HEK293T (cell line): ENCODE results near the gene CNTN6.

Source experiments
- CTCF ChIA-PET: fragments of 350-600 bp; formaldehyde crosslinking; extraction: SDS; loops from one replicate; lab custom pipeline; 2021; ENCODE audit warnings: antibody characterized with exemption, inconsistent platforms; lab: Yijun Ruan, JAX
- POLR2A ChIA-PET: fragments of 350-600 bp; formaldehyde crosslinking; extraction: SDS; loops from one replicate; lab custom pipeline; 2020; ENCODE audit warnings: antibody characterized with exemption, inconsistent platforms; lab: Yijun Ruan, JAX
- DNase-seq: peaks from one replicate; pipeline ENCODE4 v3.0.0; 2012; ENCODE audit warnings: mixed read lengths; ENCODE audit errors: extremely low spot score
- ARNT ChIP-seq: fragments of 450-650 bp; IDR thresholded peaks from 2 replicates; pipeline ENCODE4 v1.6.1; 2017; ENCODE audit warnings: mild to moderate bottlenecking
- BHLHE40 ChIP-seq: fragments of 450-650 bp; IDR thresholded peaks from 2 replicates; pipeline ENCODE4 v1.6.1; 2016; ENCODE audit warnings: mild to moderate bottlenecking, moderate library complexity, borderline replicate concordance
- CTBP1 ChIP-seq: fragments of 450-650 bp; IDR thresholded peaks from 2 replicates; pipeline ENCODE4 v1.6.1; 2016; ENCODE audit warnings: borderline replicate concordance
- ELF4 ChIP-seq: fragments of 450-650 bp; IDR thresholded peaks from 2 replicates; pipeline ENCODE4 v1.6.1; 2017; ENCODE audit warnings: antibody characterized with exemption
- FOXA1 ChIP-seq: fragments of 450-650 bp; IDR thresholded peaks from 2 replicates; pipeline ENCODE4 v1.6.1; 2016; ENCODE audit warnings: mild to moderate bottlenecking
- FOXK2 ChIP-seq: fragments of 450-650 bp; IDR thresholded peaks from 2 replicates; pipeline ENCODE4 v1.6.1; 2016; ENCODE audit warnings: mild to moderate bottlenecking
- FOXM1 ChIP-seq: fragments of 450-650 bp; IDR thresholded peaks from 2 replicates; pipeline ENCODE4 v1.6.1; 2017; ENCODE audit warnings: mild to moderate bottlenecking, borderline replicate concordance
- HDGF ChIP-seq: fragments of 450-650 bp; IDR thresholded peaks from 2 replicates; pipeline ENCODE4 v1.6.1; 2017; ENCODE audit warnings: antibody characterized with exemption, borderline replicate concordance
- L3MBTL2 ChIP-seq: fragments of 450-650 bp; conservative IDR thresholded peaks from 2 replicates; pipeline ENCODE4 v1.6.1; 2016; ENCODE audit warnings: mild to moderate bottlenecking
- LEF1 ChIP-seq: fragments of 450-650 bp; IDR thresholded peaks from 2 replicates; pipeline ENCODE4 v1.6.1; 2017; ENCODE audit warnings: mild to moderate bottlenecking, borderline replicate concordance
- NFRKB ChIP-seq: fragments of 450-650 bp; IDR thresholded peaks from 2 replicates; pipeline ENCODE4 v1.6.1; 2016; ENCODE audit warnings: mild to moderate bottlenecking, moderate library complexity
- SP1 ChIP-seq: fragments of 450-650 bp; IDR thresholded peaks from 2 replicates; pipeline ENCODE4 v1.6.1; 2017
- SUZ12 ChIP-seq: fragments of 450-650 bp; IDR thresholded peaks from 2 replicates; pipeline ENCODE4 v1.6.1; 2016; ENCODE audit warnings: mild to moderate bottlenecking
- TARDBP ChIP-seq: fragments of 450-650 bp; IDR thresholded peaks from 2 replicates; pipeline ENCODE4 v1.6.1; 2016
- ZNF384 ChIP-seq: fragments of 450-650 bp; IDR thresholded peaks from 2 replicates; pipeline ENCODE4 v1.6.1; 2016
- TF ChIP-seq, protein P1 (sequence below): fragments of 450-650 bp; IDR thresholded peaks from 2 replicates; pipeline ENCODE4 v1.6.1; 2016

CNTN6 gene

DNA sequence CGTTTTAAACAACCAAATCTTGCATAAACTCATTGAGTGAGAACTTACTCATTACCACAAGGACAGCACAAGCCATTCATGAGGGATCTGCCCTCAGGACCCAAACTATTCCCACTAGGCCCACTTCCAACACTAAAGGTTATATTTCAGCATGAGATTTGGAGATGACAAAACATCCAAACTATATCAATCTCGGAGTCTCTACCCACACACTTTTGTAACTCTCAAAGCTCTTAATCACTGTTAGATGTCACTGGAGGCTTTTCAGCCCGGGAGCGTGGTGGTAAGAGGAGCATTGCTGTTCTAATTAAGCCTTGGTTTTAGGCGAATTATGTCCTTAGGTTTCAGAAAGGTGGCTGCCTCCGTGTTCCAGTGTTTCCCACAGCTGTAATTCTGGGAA lies 86.3 kb downstream of the CNTN6 start:
- POLR2A ChIA-PET, result no interaction called here
- CTCF ChIA-PET, result no interaction called here
- DNase-seq, result no peak
- TF ChIP-seq FOXM1 (no peak), ARNT (no peak), ELF4 (no peak), HDGF (no peak), FOXK2 (no peak), SP1 (no peak)

DNA sequence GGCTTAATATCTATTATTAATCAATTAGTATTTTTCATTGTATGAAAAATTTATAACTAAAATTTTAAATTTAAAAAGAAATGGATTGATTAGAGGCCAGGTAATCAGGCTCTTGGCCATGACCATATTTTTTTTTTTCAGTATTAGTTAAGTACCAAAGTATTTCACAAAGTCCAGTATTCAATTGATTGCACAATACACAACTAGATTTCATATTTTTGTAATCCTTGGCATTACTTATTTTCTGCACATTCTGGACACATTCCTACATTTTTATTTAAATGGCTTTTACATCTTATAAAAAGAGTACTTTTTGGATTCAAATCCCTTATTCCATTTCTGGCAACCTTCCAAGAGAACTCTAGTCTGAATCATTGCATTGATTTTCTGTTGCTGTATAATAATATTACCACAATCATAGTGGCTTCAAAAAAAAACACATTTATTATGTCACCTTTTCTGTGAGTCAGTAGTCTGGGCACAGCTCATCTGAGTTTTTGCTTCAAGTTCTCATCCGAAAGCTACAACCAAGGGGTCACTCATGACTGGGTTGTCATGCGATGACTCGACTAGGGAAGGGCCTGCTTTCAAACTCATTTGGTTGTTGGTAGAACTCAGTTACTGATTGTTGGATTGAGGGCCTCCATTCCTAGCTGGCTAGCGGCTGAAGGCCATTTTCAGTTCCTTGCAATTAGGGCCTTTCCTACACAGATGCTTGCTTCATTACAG lies 90.7 kb downstream of the CNTN6 start:
- TF ChIP-seq CTBP1, result no peak
- no peak for TF ChIP-seq L3MBTL2
- TF ChIP-seq, protein P1, sequence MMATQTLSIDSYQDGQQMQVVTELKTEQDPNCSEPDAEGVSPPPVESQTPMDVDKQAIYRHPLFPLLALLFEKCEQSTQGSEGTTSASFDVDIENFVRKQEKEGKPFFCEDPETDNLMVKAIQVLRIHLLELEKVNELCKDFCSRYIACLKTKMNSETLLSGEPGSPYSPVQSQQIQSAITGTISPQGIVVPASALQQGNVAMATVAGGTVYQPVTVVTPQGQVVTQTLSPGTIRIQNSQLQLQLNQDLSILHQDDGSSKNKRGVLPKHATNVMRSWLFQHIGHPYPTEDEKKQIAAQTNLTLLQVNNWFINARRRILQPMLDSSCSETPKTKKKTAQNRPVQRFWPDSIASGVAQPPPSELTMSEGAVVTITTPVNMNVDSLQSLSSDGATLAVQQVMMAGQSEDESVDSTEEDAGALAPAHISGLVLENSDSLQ, result no peak
- no peak for TF ChIP-seq LEF1
- TF ChIP-seq ZNF384, result no peak
- TF ChIP-seq HDGF, result no peak
- no peak for TF ChIP-seq ARNT
- TF ChIP-seq NFRKB, result no peak
- TF ChIP-seq FOXA1, result no peak
- no peak for TF ChIP-seq FOXK2
- no peak for TF ChIP-seq FOXM1
- POLR2A ChIA-PET, result no interaction called here
- DNase-seq, result no peak
- CTCF ChIA-PET, result no interaction called here

DNA sequence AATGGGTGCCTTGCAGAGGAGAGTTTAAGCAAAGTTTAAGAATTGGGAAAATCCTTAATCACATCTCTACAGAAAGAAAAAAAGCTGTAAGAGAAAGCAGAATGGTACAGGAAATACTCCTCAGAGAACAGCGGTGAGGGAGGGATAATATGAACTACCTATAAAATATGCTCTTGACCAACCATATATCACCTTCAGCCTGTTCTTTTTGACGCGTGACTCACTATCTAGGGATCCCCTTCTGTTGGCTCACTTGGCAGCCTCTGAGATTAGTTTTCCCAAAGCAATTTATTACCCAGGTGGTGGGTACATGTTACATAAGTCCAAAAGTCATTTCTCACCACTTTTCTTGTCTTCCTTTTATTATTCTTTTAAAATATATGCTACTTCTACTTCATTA lies 97.7 kb downstream of the CNTN6 start:
- POLR2A ChIA-PET, result no interaction called here

DNA sequence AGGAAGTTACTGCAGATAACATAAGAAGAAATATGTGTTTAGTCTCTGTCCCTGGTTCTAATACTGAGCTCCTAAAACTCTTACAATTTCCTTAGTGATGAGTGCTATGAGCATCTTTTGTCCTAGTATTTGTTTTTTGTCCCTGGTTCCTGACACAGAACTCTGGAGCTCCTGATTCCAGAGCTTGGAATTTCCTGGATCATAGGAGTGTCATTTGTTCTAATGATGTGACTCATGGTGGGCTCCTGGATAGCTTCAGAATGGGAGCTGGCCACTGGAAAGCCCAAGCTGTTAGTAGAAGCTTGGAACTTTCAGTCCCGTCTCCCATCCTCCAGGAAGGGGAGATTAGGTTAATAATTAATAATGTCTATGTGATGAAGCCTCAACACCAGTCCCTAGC lies 98.2 kb downstream of the CNTN6 start:
- POLR2A ChIA-PET, result no interaction called here
- CTCF ChIA-PET, result no interaction called here
- no peak for TF ChIP-seq LEF1
- TF ChIP-seq SUZ12, result no peak
- no peak for TF ChIP-seq ELF4
- no peak for DNase-seq

More for the DNA sequence above, 97.7 kb downstream of the CNTN6 start:
- TF ChIP-seq CTBP1, result no peak
- CTCF ChIA-PET, result no interaction called here
- no peak for DNase-seq

DNA sequence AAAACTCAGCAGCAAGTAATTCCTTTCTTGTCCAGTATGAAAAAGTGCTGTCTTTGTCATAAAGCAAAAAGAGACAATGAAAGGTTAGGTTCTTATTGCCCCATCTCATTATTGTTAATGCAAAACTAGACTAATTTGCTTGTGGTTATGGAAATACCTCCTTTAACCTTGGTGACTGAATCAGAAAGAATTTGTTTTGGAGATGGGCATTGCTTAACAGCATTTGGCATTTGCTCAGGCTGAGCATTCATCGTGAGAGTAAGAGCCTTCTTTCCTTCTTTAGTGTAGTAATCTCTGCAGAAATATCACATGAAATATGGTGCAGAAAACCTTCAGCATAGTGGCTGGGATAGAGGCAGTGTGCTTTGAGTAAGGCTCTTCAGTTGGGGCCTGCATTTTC lies 103.1 kb downstream of the CNTN6 start:
- ChIA-PET CTCF (no interaction called here), POLR2A (no interaction called here)
- TF ChIP-seq SP1, result no peak
- no peak for TF ChIP-seq ARNT
- no peak for TF ChIP-seq SUZ12
- no peak for TF ChIP-seq LEF1
- no peak for TF ChIP-seq ELF4
- TF ChIP-seq L3MBTL2, result no peak
- TF ChIP-seq NFRKB, result no peak
- no peak for TF ChIP-seq FOXM1
- no peak for TF ChIP-seq BHLHE40
- no peak for TF ChIP-seq CTBP1
- TF ChIP-seq FOXA1, result no peak
- no peak for TF ChIP-seq TARDBP
- no peak for DNase-seq

DNA sequence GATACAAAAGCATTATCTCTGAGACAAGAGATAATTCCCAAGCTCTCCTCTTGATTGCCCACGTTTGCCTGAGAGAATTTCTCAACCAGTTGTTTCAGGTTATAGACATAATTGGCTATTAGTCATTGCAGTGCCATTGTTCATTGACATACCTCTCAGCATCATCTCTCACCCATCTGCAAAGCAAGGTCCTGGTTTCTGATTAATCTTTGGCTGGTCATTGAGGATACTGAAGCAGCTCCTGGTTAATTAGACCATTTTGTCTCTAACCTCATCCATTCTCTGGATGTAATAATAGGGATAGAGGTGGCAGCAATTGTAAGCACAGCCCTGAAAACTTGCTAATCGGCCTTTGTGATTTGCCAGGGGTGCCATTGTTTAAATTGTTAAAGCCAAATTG lies 104.2 kb downstream of the CNTN6 start:
- ChIA-PET POLR2A (no interaction called here), CTCF (no interaction called here)
- TF ChIP-seq TARDBP (no peak), NFRKB (no peak), FOXK2 (no peak), ELF4 (no peak), BHLHE40 (no peak), ZNF384 (no peak), L3MBTL2 (no peak), HDGF (no peak), SUZ12 (no peak), ARNT (no peak), FOXM1 (no peak), FOXA1 (no peak), LEF1 (no peak), SP1 (no peak)
- DNase-seq, result no peak

DNA sequence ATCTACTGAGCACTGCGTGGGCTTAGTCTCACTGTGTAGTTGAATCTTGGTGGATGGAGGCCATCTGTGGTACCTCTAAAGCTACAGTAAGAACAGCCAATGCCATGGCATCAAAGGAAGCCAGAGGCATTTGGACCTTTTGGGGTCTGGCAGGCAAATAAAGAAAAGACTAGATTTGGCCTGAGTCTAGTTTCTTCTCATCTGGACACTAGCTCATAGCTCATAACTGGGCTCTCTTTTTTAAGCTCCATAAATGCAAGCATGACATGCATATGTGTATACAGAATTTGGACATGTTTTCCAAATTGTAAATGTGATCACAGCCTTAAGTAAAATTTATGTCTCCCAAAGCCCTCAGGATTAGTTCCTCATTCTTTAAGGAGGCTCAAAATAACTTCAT lies 107.5 kb downstream of the CNTN6 start:
- ChIA-PET CTCF (no interaction called here), POLR2A (no interaction called here)
- DNase-seq, result no peak
- TF ChIP-seq ARNT (no peak), ZNF384 (no peak), FOXK2 (no peak), LEF1 (no peak), CTBP1 (no peak), NFRKB (no peak)
- TF ChIP-seq, protein P1, result no peak

DNA sequence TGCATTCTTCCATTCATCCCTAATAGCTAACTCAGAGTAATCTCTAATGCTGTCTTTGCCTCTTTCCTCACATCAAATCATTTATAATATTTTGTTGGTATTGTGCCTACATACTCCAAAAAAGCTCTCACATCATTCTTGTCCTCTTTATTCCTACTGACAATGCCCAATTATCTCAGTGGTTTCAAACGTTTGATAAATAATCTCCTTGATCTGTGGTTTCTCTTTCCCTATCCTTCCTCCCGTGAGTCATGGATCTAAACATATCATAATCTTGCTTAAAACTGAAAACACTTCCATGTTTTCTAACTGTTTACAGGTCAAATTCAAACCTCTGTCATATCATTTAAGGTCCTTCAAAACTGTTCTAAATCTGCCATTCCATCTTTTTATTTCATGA lies 115.1 kb downstream of the CNTN6 start:
- ChIA-PET POLR2A (no interaction called here), CTCF (no interaction called here)
- no peak for DNase-seq
- no peak for TF ChIP-seq ARNT
